HG02571 (cell line): ENCODE measurements around the gene METTL3.

Experiments
- ATAC-seq: cut with Tn5 transposase; IDR thresholded peaks from one replicate; pipeline ENCODE4 v1.9.1; 2021; ENCODE audit warnings: mild to moderate bottlenecking, moderate library complexity; ENCODE audit not compliant: unreplicated experiment

The METTL3 gene

DNA sequence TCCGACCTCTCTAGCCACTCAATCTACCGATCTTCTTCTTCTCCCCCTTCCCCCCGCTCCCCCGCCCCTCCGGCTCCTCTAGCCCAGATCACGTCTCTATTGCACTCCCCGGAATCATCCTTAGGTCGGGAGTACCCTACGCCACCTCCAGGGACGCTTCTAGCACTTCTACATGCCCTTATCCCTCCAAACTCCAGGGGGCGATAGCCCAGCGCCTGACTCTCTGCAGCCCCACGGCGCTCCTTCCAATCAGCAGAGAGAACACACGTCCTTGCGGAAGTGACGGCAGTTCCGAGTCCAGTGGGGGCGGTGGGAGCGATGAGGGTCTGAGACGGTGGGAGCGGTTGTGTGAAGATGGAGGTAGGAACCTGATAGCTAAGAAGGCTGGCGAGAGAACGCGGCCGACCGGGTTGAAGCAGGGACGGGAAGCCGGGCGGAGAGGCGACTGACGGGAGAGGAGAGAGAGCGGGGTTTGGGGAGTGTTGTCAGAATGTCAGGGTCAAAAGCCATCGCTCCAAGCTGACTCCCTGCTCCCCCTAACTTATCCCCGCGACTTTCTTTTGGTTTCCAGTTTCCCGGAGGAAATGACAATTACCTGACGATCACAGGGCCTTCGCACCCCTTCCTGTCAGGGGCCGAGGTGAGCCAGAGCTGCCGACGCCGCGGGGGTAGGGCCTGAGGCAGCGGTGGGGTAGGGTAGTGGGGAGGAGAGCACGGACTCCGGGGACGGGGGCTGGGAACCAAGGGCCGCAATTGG, 34.0 kb downstream of the METTL3 start, which contains the start of the genes RAB2B and TOX4:
Gene RAB2B (minus strand): TSS at position 35 of the 757 bp plus-strand sequence. CDS start 87 bp downstream, outside the sequence.
Gene TOX4 (plus strand): TSS at position 271 of the 757 bp plus-strand sequence. CDS start 84 bp downstream, at position 355.
- peak; percentile 99 for ATAC-seq

DNA sequence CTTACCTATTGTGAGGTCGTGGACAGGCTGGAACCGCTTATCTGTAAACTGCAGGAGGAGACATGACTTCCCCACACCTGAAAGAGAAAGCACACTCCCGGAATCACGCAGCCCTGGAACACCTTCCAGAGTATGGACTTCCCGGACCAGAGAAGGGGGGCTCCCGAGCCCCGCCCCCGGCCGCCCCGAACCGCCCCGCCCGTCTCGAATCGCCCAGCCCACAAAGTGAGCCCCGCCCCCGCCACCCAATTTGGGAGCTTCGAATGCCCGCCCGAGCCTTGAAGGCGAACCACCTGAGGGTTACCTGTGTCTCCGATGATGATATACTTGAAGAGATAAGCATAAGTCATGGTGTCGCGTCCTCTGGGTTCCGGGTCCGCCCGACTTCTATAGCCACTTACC, 34.6 kb downstream of the METTL3 start:
- ATAC-seq = no peak

DNA sequence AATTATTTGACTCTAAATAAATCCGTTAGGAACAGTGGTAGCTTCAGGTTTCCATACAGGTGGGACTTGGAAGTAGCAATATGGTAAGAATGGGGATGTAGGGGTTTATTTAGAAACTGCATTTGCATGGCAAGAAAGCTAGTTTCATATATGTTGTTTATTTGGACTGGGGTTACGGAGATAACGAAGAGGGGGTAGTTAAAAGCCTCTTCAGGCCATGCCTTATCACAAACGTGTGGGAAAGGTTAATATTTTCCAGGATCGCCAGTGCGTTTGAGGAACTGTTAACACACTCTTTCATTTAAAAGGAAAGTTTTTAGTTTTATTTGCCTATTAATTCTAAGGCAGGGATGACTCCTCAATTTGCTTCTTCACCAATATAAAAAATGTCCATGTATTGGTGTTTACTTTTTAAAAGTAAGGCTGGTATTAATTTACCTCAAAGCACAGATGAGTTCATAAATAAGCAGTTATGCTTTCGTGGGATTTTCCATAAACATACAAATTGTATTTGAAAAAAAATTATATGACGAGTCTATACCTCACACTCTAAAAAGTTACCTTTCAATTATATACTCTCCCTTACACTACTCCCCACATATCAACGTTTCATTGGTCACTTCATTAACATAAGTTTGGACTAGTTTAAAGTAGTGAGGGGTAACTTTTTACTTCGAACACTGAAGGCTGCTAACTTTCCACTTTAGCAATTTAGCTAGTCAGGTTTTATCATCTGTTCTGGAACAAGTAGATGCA, 35.2 kb downstream of the METTL3 start:
- no peak for ATAC-seq

DNA sequence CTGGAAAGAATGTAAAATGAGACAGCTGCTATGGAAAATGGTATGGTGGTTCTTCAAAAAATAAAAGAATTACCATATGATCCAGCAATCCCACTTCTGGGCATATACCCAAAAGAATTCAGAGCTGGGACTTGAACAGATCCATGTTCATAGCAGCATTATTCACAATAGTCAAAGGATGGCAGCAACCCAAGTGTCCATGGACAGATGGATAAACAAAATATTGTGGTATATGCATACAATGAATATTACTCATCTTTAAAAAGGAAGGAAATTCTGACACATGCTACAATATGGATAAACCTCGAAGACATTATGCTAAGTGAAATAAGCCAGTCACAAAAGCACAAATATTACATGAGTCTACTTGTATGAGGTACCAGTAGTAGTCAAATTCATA, 43.5 kb downstream of the METTL3 start:
- no peak for ATAC-seq

DNA sequence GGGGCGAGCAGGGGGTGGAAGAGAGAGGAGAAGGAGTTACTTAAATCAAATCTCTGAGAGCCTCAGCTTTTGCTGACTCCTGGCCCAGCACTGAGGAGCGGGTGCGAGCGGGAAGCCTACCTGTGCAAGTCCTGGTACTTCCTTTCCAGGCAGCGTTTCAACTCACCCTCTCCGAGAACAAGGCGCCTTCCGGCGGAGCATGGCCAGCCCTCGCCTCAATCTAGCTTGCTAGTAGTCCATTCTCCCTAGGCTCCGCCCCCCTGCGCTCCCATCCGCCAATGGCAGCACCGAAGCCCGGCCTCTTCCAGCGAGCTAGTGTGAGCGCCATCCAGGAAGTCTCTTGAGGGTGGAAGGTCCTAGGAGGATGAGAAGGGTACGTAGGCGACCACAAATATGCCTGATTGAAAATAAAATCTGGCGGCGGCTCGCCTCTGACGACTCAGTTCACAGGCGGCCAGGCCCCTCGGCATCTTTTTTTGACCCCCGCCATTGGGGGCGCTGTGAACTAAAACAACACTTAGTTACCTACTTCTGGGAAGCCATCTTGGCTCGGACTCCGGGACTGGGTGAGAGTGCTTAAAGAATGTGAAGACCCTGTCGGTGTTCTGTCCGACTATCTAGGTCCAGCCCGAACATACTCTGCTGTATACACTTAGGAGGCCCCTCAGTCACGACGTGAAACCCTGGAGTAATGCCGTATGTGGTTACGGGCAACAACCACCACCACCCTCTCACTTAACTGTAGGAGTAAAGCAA, 55.0 kb downstream of the METTL3 start, which contains the start of gene CHD8:
Gene CHD8 (minus strand): TSS at position 212 of the 756 bp plus-strand sequence. CDS start 24,480 bp downstream, outside the sequence.
- ATAC-seq = peak; percentile 97

DNA sequence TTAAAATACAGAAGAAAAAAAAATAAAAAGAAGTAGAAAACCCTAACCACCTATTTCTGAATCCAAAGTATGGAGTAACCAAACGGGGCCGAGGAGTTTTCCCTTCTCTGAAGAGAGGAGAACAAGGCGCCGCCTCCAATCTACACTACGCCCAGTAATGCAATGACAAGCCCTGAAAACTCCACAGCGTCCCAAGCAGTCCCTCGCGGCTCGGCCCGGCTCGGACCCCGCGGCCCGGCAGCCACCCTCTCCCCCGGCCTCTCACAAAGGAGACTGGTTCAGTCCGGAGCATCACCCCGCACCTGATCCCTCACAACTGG, 55.6 kb downstream of the METTL3 start:
- peak; percentile 13 for ATAC-seq

DNA sequence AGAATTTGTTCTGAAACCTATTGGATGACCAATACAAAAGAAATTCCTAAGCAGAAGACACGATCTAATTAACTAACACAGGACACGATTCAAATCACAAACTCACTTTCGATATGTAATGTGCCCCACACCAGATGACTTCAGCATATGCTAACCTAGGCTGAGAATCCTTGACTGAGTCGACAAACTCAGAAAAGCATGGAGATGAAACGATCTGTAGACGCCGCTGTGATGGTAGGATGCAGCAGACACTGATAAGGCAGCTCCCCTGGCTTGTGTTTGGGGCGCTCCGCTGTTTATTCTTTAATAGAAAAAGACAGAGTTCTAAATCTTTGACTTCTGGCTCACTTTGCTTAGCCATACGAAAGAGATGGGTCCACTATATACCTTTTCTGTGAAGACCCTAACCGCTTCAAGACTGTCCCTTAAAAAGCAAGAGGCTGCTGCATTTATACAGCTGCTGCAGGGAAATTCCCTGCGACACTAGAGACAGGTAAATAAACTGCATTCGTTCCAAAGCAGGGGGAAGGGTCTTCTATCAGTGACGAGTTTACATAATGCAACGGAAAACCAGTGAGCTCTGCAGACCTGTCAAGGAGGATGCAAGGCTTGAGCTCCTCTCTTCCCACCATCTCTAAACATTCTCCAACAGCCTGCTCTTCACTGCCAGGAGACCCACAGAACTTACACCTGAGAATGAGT, 56.1 kb downstream of the METTL3 start:
- no peak for ATAC-seq

DNA sequence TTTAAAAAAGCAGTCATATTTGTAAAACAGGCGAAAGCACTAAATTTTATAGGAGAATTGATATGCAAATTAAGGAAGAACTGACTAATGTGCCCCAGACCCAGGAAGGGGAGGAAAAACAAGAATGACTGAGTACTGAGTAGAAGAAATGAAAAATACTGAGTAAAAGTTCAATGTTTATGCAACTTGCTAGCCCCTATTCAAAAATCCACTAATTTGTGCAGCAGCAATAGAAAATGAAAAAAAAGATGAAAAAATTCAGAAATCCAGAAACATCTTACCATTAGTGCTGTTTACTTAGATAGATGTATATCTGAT, 61.3 kb downstream of the METTL3 start:
- ATAC-seq = no peak
